Upper lobe of left lung (tissue), 6 donors: ENCODE results near the gene SLC12A8. TPM values are rescaled to one million over a fixed set of nuclear protein-coding genes. Genes with fewer than 3 reads are reported as not detected.

Experiments
- ATAC-seq, 2 donors: fragments of 200-7000 bp; cut with Tn5 transposase; one replicate each; pipeline ENCODE4 v1.9.1; 2022; ENCODE audit warnings: mild to moderate bottlenecking in 2 of 2, moderate library complexity in 2 of 2; ENCODE audit not compliant: low FRiP score in 2 of 2
- DNase-seq, 2 donors: peaks; one replicate each; pipeline ENCODE4 v3.0.0-alpha.2; 2019 to 2020
- H3K27ac ChIP-seq, 4 donors: fragments of 200-600 bp; sonication (generic); one replicate each; pipeline ENCODE4 v1.5.1; 2016 to 2019
- H3K27me3 ChIP-seq, 4 donors: fragments of 200-600 bp; sonication (generic); one replicate each; pipeline ENCODE4 v1.5.1; 2017 to 2019
- H3K36me3 ChIP-seq, 4 donors: fragments of 200-600 bp; sonication (generic); one replicate each; pipeline ENCODE4 v1.5.1; 2016 to 2019
- H3K4me1 ChIP-seq, 4 donors: fragments of 200-600 bp; sonication (generic); one replicate each; pipeline ENCODE4 v1.5.1; 2018 to 2019
- H3K4me3 ChIP-seq, 4 donors: fragments of 200-600 bp; sonication (generic); one replicate each; pipeline ENCODE4 v1.5.1; 2017 to 2019; ENCODE audit warnings: mild to moderate bottlenecking in 2 of 4, moderate library complexity in 1 of 4
- H3K9me3 ChIP-seq, 4 donors: fragments of 200-600 bp; sonication (generic); one replicate each; pipeline ENCODE4 v1.5.1; 2018 to 2019
- EP300 ChIP-seq, 4 donors: sonication (generic); formaldehyde crosslinking; IDR thresholded peaks; one replicate each; pipeline ENCODE4 v1.5.1; 2017; ENCODE audit warnings: antibody characterized with exemption in 4 of 4, control low read depth in 2 of 4
- POLR2A ChIP-seq, 4 donors: fragments of 450-650 bp; IDR thresholded peaks; one replicate each; pipeline ENCODE4 v1.5.1; 2016 to 2017; ENCODE audit warnings: antibody characterized with exemption in 4 of 4, mild to moderate bottlenecking in 2 of 4
- POLR2AphosphoS5 ChIP-seq, 2 donors: sonication (generic); formaldehyde crosslinking; IDR thresholded peaks; one replicate each; pipeline ENCODE4 v1.5.1; 2017; ENCODE audit warnings: antibody characterized with exemption in 2 of 2
- WGBS, 2 donors: methylation state at CpG; one replicate each; pipeline ENCODE4 v1.1.5; 2017 to 2018; 5-methylcytosine and 5-hydroxymethylcytosine counted together
- total RNA-seq, 6 donors: library from RNA; depleted of rRNA in 4 of 6; stranded (reverse); fragments of >200 nt in 4 of 6; gene quantifications; one replicate each; pipeline versions ENCODE4 v1.1.0 to v1.2.1, GENCODE V29; 2016 to 2021
- TF ChIP-seq, protein P1 (sequence below), 6 experiments: fragments of 450-650 bp in 4 of 6; fragments of 200-600 bp in 2 of 6; sonication (generic) in 2 of 6; IDR thresholded peaks; one replicate each; pipeline ENCODE4 v1.5.1; 2016 to 2019; ENCODE audit warnings: antibody characterized with exemption in 6 of 6
- donor health status: DM: no; HTN: no; CAD: no; lungs with moderate emphysema.
- donor health status: DM: no; HTN: yes; CAD: no; lungs with severe emphysema.

Gene SLC12A8
- total RNA-seq, 6 donors from 2014 or later = 6.7 to 34.6 (median 15.0) TPM

DNA sequence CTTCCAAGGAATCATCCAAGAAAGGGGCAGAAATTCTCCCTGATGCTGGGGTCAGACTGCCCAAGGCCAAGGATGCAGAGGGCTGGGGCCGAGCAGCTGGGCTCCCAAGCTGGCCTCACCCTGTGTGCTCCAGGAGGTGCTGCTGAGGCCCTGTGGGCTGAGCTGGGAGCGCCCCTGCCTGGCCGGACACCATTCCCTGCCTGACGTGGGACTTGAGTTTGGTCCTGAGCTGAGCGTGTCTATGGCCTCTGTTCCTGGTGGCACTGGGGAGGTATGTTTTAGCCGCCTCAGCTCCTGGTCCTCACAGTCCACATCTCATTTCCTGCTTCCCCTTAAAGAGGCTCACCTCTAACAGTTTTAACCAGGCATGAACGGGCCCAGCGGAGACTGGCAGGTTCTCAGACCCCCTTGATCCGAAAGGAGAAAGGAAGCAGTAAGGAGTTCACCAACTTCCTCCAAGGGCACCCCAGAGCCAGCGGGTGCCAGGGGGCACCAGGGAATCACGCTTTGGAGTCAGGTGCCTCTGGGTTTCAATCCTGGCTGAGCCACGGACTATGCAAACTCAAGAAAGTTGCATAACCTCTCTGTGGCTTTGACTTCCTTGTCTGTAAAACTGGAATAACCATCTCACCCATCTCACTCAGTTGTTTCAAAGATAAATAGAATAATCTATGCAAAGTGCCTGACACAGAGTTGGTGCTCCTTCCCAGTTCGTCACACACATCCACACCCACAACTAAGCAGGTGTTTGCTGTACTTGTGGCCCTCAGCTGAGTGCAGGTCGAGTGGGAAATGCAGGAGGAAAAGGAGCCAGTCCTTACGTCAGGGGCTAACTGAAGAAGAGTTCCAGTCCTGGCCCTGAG, 48.6 kb downstream of the SLC12A8 start:
- TF ChIP-seq, protein P1, sequence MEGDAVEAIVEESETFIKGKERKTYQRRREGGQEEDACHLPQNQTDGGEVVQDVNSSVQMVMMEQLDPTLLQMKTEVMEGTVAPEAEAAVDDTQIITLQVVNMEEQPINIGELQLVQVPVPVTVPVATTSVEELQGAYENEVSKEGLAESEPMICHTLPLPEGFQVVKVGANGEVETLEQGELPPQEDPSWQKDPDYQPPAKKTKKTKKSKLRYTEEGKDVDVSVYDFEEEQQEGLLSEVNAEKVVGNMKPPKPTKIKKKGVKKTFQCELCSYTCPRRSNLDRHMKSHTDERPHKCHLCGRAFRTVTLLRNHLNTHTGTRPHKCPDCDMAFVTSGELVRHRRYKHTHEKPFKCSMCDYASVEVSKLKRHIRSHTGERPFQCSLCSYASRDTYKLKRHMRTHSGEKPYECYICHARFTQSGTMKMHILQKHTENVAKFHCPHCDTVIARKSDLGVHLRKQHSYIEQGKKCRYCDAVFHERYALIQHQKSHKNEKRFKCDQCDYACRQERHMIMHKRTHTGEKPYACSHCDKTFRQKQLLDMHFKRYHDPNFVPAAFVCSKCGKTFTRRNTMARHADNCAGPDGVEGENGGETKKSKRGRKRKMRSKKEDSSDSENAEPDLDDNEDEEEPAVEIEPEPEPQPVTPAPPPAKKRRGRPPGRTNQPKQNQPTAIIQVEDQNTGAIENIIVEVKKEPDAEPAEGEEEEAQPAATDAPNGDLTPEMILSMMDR (IDR thresholded peaks at IDR 0.05) = peak in 3 of 6 experiments; percentile 19 to 44 (median 27)
- TF ChIP-seq POLR2AphosphoS5 (IDR thresholded peaks at IDR 0.05) (peak; percentile 60 to 65), POLR2A (IDR thresholded peaks at IDR 0.05) (no peak), EP300 (IDR thresholded peaks at IDR 0.05) (peak in 2 of 4 donors; percentile 34 to 66)
- ATAC-seq (peak; percentile 51 to 91), DNase-seq (peak; percentile 81 to 83)
- WGBS, 2 donors = 42% methylated on average over 15 of the region's 15 CpGs; no CpG with 5 or more reads in 1 of the 2 donors
- Histone ChIP-seq H3K27me3 (no peaks in the 10 kb centered on the region), H3K36me3 (no peaks in the 10 kb centered on the region), H3K4me1 (peaks cover 33 to 45% (median 38%) of the 10 kb centered on the region in 4 donors), H3K4me3 (no peak overlapping the region), H3K27ac (peak overlapping the region; percentile 67 to 78 (median 72)), H3K9me3 (no peaks in the 10 kb centered on the region)

DNA sequence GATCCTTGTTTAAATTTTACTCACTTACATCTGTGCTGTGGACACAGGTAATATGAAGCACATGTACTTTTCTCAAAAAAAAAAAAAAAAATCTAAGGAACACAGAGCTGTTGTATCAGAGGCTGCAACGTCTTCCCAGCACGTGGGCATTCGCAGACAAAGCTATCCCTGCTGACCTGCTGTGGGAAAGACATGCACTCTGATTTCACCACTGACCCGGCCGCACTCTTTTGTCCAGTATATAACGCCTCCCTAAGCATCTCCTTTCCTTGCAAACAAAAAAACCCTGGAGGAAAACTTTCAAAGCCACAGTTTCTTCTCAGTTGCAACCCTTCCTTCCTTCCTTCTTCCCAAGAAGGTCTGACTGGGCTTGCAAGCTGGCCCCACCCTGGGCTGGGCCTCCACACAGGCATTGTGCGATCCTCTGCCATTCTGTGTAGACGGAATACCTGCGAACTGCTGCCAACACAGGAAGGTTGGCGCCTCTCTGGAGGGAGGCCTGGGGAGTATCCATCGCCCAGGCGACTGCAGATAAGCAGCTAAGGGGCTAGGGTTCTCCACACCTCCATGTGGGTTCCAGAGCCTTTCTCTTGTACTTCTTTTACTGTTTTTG, 50.8 kb downstream of the SLC12A8 start:
- H3K4me1 ChIP-seq = peaks cover 33 to 45% (median 38%) of the 10 kb centered on the region in 4 donors
- ATAC-seq = no peak
- no peak overlapping the region for H3K4me3 ChIP-seq
- no peaks in the 10 kb centered on the region for H3K36me3 ChIP-seq
- H3K9me3 ChIP-seq = no peaks in the 10 kb centered on the region
- TF ChIP-seq POLR2A (IDR thresholded peaks at IDR 0.05) (no peak), POLR2AphosphoS5 (IDR thresholded peaks at IDR 0.05) (peak in 1 of 2 donors; percentile 30)
- H3K27me3 ChIP-seq = no peaks in the 10 kb centered on the region
- no peak for DNase-seq
- 56 to 60% methylated on average over 12 of the region's 12 CpGs for WGBS, 2 donors
- peak overlapping the region in 3 of 4 donors; percentile 21 to 75 (median 63) for H3K27ac ChIP-seq

DNA sequence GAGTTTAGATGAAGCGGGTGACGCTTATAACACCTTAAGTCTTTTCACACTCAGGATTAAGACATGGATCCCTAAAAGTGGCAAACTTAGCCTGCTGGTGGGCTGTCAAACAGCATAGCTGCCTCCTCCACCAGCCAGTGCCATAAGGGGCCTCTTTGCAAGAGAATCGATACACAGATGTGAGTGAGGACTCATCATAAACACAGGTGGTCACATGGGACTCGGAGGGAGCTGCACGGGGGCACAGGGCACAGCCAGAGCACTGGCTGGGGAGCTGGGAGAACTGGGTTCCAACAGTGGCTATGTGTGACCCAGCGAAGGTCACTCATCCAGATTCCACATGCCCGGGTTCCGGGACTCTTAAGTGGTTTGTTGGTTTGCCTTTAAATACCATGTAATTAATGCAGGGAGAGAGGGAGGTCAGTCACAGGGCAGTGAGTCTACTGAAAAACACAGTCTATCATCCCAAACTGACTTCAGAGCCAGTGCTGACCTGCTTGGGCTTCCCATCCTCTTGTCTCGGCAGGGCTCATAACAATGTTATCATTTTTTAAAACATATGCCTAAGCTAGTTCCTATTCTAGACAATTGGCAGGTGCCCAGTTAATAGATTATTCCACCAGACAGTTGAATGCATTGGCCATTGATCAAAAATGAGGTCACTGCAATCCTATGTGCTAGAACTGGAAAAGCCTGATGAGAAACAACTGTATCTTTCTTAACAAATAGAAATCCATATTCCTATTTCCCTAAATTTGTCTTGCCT, 51.8 kb downstream of the SLC12A8 start:
- Histone ChIP-seq H3K4me3 (no peak overlapping the region), H3K4me1 (peaks cover 33 to 45% (median 38%) of the 10 kb centered on the region in 4 donors), H3K9me3 (no peaks in the 10 kb centered on the region), H3K27me3 (no peaks in the 10 kb centered on the region), H3K36me3 (no peaks in the 10 kb centered on the region), H3K27ac (peak overlapping the region in 3 of 4 donors; percentile 15 to 63 (median 52))
- 68 to 73% methylated on average over 9 of the region's 9 CpGs for WGBS, 2 donors
- no peak for TF ChIP-seq POLR2A (IDR thresholded peaks at IDR 0.05)
- TF ChIP-seq, protein P1 (IDR thresholded peaks at IDR 0.05) = no peak
- DNase-seq (no peak), ATAC-seq (peak in 1 of 2 donors; percentile 52)

DNA sequence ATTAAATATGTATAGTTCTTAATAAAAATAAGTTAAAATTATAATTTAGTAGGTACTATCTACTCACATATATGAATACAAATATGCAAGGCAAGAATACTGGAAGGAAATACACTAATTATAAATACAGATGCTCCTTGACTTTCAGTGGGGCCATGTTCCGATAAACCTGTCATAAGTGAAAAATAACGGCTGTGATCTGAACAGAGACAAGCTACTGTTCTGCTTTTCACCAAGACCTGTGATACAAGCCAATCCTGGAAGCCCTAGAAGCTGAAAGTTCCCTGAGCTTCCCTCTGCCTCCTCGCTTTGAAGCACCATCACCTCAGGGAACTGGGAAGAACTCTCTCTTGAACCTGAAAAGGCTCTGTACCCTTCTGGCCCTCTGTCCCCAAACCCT, 55.4 kb downstream of the SLC12A8 start:
- 62 to 64% methylated on average over 3 of the region's 3 CpGs for WGBS, 2 donors
- Histone ChIP-seq H3K4me1 (peaks cover 15 to 21% (median 18%) of the 10 kb centered on the region in 4 donors), H3K4me3 (no peak overlapping the region), H3K27me3 (no peaks in the 10 kb centered on the region), H3K36me3 (no peaks in the 10 kb centered on the region), H3K27ac (no peak overlapping the region), H3K9me3 (no peaks in the 10 kb centered on the region)
- ATAC-seq (no peak), DNase-seq (no peak)
- TF ChIP-seq EP300 (IDR thresholded peaks at IDR 0.05) = no peak
- TF ChIP-seq, protein P1 (IDR thresholded peaks at IDR 0.05) = no peak
- TF ChIP-seq POLR2AphosphoS5 (IDR thresholded peaks at IDR 0.05) = no peak
- TF ChIP-seq POLR2A (IDR thresholded peaks at IDR 0.05) = no peak

DNA sequence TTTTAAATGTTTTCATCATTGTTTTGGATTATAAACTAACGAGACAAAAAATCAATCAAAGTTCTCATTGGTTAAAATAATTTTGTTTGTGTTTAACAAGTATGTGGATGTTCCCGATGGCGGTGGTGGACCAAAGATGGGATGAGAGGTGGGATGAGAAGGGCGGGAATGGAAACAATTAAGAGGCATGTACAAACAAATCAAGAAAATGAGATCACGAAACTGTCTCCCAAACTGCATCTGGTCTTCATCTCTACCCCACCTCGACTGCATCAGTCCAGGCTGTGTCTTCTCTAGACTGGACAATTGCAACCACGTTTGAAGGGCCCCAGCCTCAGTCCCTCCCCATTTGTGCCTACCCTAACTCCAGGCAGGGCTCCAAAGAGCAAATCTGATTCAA, 56.1 kb downstream of the SLC12A8 start:
- H3K4me3 ChIP-seq = no peak overlapping the region
- H3K4me1 ChIP-seq = peaks cover 8 to 14% (median 12%) of the 10 kb centered on the region in 4 donors
- TF ChIP-seq EP300 (IDR thresholded peaks at IDR 0.05) (no peak), POLR2AphosphoS5 (IDR thresholded peaks at IDR 0.05) (no peak), POLR2A (IDR thresholded peaks at IDR 0.05) (no peak)
- TF ChIP-seq, protein P1 (IDR thresholded peaks at IDR 0.05) = no peak
- 83 to 88% methylated on average over 7 of the region's 7 CpGs for WGBS, 2 donors
- no peaks in the 10 kb centered on the region for H3K9me3 ChIP-seq
- DNase-seq = no peak
- no peak for ATAC-seq
- H3K27ac ChIP-seq = no peak overlapping the region
- no peaks in the 10 kb centered on the region for H3K27me3 ChIP-seq
- no peaks in the 10 kb centered on the region for H3K36me3 ChIP-seq
